Measurements from ENCODE around the gene TIPARP.

DNA sequence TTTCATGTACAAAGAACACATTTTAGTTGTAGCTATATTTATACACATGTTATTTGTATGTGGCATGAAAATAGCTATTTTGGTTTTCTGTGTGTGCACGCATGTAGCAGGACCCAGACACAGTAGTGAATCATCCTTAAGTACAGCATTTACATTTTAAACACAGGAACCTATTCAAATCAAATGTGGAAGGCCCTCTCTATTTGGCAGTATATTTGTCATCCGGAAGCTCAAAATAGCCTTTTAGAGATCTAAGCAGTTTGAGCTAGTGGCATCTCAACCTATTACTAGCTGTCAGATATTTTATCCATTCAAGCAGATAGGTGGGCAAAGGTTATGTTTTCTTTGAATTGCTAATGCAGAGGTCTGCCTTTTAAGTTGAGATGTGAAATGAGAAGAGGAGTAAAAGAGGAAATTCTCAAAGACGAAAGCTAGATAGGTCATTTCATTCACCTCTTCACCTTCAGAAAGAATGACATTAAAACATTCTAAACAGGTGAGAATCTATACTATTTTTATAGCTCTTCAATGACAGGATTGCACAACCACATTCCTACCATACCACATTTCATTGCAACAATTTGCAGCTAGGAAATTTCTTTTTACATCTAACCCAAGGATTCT, 46.3 kb upstream of the TIPARP start:
- TF ChIP-seq EP300 (IDR thresholded peaks at IDR 0.05; ENCODE audit: borderline replicate concordance in 1 of 2, low read depth in 2 of 2, low read length in 2 of 2) (no peak), SP2 (IDR thresholded peaks at IDR 0.05; ENCODE audit: low read length) (no peak), POLR2AphosphoS5 (IDR thresholded peaks at IDR 0.05; ENCODE audit: low read depth, low read length) (no peak), TCF12 (IDR thresholded peaks at IDR 0.05; ENCODE audit: low read depth, low read length) (no peak), RXRA (IDR thresholded peaks at IDR 0.05; ENCODE audit: insufficient read depth, low read depth, low read length) (no peak), FOSL1 (IDR thresholded peaks at IDR 0.05; ENCODE audit: insufficient read depth, low read depth, low read length) (no peak), EZH2 (IDR thresholded peaks at IDR 0.05; ENCODE audit: low read depth, low read length, severe bottlenecking) (no peak)
- TF ChIP-seq, protein P1, sequence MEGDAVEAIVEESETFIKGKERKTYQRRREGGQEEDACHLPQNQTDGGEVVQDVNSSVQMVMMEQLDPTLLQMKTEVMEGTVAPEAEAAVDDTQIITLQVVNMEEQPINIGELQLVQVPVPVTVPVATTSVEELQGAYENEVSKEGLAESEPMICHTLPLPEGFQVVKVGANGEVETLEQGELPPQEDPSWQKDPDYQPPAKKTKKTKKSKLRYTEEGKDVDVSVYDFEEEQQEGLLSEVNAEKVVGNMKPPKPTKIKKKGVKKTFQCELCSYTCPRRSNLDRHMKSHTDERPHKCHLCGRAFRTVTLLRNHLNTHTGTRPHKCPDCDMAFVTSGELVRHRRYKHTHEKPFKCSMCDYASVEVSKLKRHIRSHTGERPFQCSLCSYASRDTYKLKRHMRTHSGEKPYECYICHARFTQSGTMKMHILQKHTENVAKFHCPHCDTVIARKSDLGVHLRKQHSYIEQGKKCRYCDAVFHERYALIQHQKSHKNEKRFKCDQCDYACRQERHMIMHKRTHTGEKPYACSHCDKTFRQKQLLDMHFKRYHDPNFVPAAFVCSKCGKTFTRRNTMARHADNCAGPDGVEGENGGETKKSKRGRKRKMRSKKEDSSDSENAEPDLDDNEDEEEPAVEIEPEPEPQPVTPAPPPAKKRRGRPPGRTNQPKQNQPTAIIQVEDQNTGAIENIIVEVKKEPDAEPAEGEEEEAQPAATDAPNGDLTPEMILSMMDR (IDR thresholded peaks at IDR 0.05; ENCODE audit: control extremely low read depth in 1 of 3, insufficient read depth in 1 of 3, low read depth in 1 of 3, low read length in 3 of 3), result no peak
